ENCODE measurements around the gene CA10. TPM values are rescaled to one million over a fixed set of nuclear protein-coding genes. Genes with fewer than 3 reads are reported as not detected.

CA10 gene
- total and polyA plus RNA-seq, 2 of the 4 experiments (the other 2 are of a cell fraction), result not detected

DNA sequence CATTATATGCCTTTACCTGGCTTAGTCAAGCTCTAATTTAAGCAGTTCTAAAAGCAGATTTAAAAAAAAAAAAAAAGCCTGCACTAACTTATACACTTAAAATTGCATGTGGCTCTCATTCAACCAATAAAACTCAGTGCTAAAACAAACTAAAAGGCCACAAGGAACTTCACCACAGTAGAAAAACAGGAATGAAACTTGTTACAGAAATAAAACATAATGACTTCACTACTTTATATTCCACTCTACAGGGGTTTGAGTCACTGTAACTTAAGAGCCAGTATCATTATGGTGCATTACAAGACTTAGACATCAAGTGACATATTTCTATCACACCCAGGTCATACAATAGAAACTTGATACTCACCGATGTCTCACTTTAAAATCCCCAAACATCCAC lies 11.1 kb downstream of the CA10 start:
- WGBS, 2 experiments (ENCODE audit: extremely low coverage in 2 of 2, insufficient read length in 1 of 2), result no CpG with 5 or more reads among the region's 1 CpG
- ATAC-seq (ENCODE audit: low read depth), result no peak
- H3K27ac ChIP-seq (ENCODE audit: insufficient read depth, low read length), result no peak overlapping the region

More for the DNA sequence above, 11.1 kb downstream of the CA10 start:
- H3K9me3 ChIP-seq (ENCODE audit: control insufficient read depth, insufficient read depth, low read length), result 0 out of 2 replicates have a peak, but pooled peaks cover 2% of the 10 kb centered on the region
- in situ Hi-C loops (cut with MboI; ENCODE audit: low sequenced_read_pairs) (no loop called here), dilution Hi-C loops (cut with HindIII; ENCODE audit: low sequenced_read_pairs, unreplicated experiment) (no loop called here), intact Hi-C loops (cut with micrococcal nuclease) (no loop called here)
- no peak overlapping the region for H2BK15ac ChIP-seq (ENCODE audit: low read depth, low read length)
- no peak overlapping the region for H3K56ac ChIP-seq (ENCODE audit: extremely low read depth, insufficient read depth, low read length)
- CTCF ChIA-PET, result no interaction called here
- H2AFZ ChIP-seq (replicated peaks; ENCODE audit: low read length, poor library complexity), result no peak overlapping the region
- no peaks in the 10 kb centered on the region for H3K27me3 ChIP-seq (ENCODE audit: control insufficient read depth, insufficient read depth, low read length)
- no peaks in the 10 kb centered on the region for H3K4me1 ChIP-seq (ENCODE audit: control insufficient read depth, insufficient read depth, low read length)
- H3K36me3 ChIP-seq (ENCODE audit: control insufficient read depth, insufficient read depth, low read length), result no peaks in the 10 kb centered on the region
- POLR2A ChIA-PET (ENCODE audit: unreplicated experiment), result no interaction called here
- no peak overlapping the region for H3K4me3 ChIP-seq (ENCODE audit: insufficient read depth, low read depth, low read length)
- H3K18ac ChIP-seq (ENCODE audit: low read depth, low read length), result no peak overlapping the region
- no peak for DNase-seq
- H2AK5ac ChIP-seq (ENCODE audit: low read depth, low read length), result no peak overlapping the region
- H3K4me2 ChIP-seq (ENCODE audit: low read depth, low read length), result no peak overlapping the region
- H3K4ac ChIP-seq (ENCODE audit: low read depth, low read length), result no peak overlapping the region
- H3K14ac ChIP-seq (replicated peaks; ENCODE audit: low read depth, low read length), result no peak overlapping the region
- no peak overlapping the region for H3K9ac ChIP-seq (ENCODE audit: low read depth, low read length)
- no TSS peak for BruUV-seq (replicated peaks)
- H2BK20ac ChIP-seq (ENCODE audit: low read depth, low read length), result no peak overlapping the region
- H3K23ac ChIP-seq (ENCODE audit: low read depth, low read length), result no peak overlapping the region
- H3K9me1 ChIP-seq (ENCODE audit: insufficient read depth, low read length), result no peaks in the 10 kb centered on the region
- H4K91ac ChIP-seq (ENCODE audit: insufficient read depth, low read depth, low read length), result no peak overlapping the region
- H4K20me1 ChIP-seq (ENCODE audit: insufficient read depth, low read length), result no peaks in the 10 kb centered on the region
- H2BK5ac ChIP-seq (ENCODE audit: low read depth, low read length, poor library complexity, severe bottlenecking), result no peak overlapping the region
- H3K79me1 ChIP-seq (ENCODE audit: low read depth in 1 of 2, low read length in 2 of 2), result no peaks in the 10 kb centered on the region
- H2AK9ac ChIP-seq (replicated peaks; ENCODE audit: low read depth, low read length, poor library complexity), result no peak overlapping the region
- no peak overlapping the region for H4K8ac ChIP-seq (ENCODE audit: low read depth in 2 of 2, low read length in 2 of 2)
- TF ChIP-seq CHD1 (IDR thresholded peaks at IDR 0.05; ENCODE audit: low read depth, low read length) (no peak), RFX5 (IDR thresholded peaks at IDR 0.05; ENCODE audit: low read depth, low read length) (no peak), MAFK (IDR thresholded peaks at IDR 0.05; ENCODE audit: low read depth, low read length) (no peak), CEBPB (IDR thresholded peaks at IDR 0.05; ENCODE audit: low read depth, low read length) (no peak), MAZ (IDR thresholded peaks at IDR 0.05; ENCODE audit: borderline replicate concordance, low read depth, low read length) (no peak), RAD21 (IDR thresholded peaks at IDR 0.05; ENCODE audit: low read length) (no peak), SMC3 (IDR thresholded peaks at IDR 0.05; ENCODE audit: low read depth, low read length) (no peak), FOS (IDR thresholded peaks at IDR 0.05; ENCODE audit: low read depth, low read length) (no peak), NFE2L2 (IDR thresholded peaks at IDR 0.05; ENCODE audit: low read depth, low read length) (no peak), BHLHE40 (IDR thresholded peaks at IDR 0.05; ENCODE audit: low read depth, low read length) (no peak), RCOR1 (IDR thresholded peaks at IDR 0.05; ENCODE audit: insufficient replicate concordance, low read length) (no peak), POLR2A (IDR thresholded peaks at IDR 0.05; ENCODE audit: low read depth, low read length) (no peak)
- TF ChIP-seq, protein P1, sequence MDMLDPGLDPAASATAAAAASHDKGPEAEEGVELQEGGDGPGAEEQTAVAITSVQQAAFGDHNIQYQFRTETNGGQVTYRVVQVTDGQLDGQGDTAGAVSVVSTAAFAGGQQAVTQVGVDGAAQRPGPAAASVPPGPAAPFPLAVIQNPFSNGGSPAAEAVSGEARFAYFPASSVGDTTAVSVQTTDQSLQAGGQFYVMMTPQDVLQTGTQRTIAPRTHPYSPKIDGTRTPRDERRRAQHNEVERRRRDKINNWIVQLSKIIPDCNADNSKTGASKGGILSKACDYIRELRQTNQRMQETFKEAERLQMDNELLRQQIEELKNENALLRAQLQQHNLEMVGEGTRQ (IDR thresholded peaks at IDR 0.05; ENCODE audit: low read depth, low read length), result no peak
- TF ChIP-seq, protein P2, sequence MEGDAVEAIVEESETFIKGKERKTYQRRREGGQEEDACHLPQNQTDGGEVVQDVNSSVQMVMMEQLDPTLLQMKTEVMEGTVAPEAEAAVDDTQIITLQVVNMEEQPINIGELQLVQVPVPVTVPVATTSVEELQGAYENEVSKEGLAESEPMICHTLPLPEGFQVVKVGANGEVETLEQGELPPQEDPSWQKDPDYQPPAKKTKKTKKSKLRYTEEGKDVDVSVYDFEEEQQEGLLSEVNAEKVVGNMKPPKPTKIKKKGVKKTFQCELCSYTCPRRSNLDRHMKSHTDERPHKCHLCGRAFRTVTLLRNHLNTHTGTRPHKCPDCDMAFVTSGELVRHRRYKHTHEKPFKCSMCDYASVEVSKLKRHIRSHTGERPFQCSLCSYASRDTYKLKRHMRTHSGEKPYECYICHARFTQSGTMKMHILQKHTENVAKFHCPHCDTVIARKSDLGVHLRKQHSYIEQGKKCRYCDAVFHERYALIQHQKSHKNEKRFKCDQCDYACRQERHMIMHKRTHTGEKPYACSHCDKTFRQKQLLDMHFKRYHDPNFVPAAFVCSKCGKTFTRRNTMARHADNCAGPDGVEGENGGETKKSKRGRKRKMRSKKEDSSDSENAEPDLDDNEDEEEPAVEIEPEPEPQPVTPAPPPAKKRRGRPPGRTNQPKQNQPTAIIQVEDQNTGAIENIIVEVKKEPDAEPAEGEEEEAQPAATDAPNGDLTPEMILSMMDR (conservative IDR thresholded peaks at IDR 0.05; ENCODE audit: low read depth, low read length), result no peak
- TF ChIP-seq, protein P3, sequence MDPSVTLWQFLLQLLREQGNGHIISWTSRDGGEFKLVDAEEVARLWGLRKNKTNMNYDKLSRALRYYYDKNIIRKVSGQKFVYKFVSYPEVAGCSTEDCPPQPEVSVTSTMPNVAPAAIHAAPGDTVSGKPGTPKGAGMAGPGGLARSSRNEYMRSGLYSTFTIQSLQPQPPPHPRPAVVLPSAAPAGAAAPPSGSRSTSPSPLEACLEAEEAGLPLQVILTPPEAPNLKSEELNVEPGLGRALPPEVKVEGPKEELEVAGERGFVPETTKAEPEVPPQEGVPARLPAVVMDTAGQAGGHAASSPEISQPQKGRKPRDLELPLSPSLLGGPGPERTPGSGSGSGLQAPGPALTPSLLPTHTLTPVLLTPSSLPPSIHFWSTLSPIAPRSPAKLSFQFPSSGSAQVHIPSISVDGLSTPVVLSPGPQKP (IDR thresholded peaks at IDR 0.05; ENCODE audit: borderline replicate concordance, low read depth, low read length), result no peak
- no peak overlapping the region for H2BK120ac ChIP-seq (ENCODE audit: low read depth, low read length)
- no peak overlapping the region for H4K5ac ChIP-seq (ENCODE audit: low read depth, low read length)
